ENCODE data around the gene PPP1R12B. TPM values are rescaled to one million over a fixed set of nuclear protein-coding genes. Genes with fewer than 3 reads are reported as not detected.
"Not testable (repeated sequence)": the region's sequence is repeated elsewhere in the genome, so short reads cannot be mapped to it uniquely, and the experiment has no call there.

PPP1R12B gene
- total and polyA plus RNA-seq, 2 donors (not counting 3 experiments of a cell fraction or from before 2014, with no cell fraction given), result 8.4 to 11.5 TPM

DNA sequence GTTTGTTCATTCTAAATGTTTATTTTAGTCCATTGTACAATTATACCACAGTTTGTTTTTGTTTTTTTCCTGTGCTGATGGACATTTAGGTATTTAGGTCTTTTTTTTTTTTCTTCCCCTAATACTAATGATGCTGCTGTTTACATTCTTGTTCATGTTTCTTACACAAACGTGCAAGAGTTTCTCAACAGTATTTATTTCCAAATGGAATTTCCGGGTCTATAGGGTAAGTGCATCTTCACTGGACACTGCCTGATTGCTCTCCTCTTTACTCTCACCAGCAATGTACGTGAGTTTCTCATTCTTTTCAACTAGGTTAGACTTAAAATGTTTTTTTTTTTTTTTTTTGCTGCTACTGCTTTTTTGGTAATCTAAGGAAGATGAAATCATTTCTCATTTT lies 122.7 kb downstream of the PPP1R12B start:
- H3K36me3 ChIP-seq (ENCODE audit: control insufficient read depth in 2 of 2, extremely low read depth in 1 of 2, insufficient read depth in 2 of 2, low read length in 2 of 2), result no peaks in the 10 kb centered on the region
- no peak overlapping the region for H3K4me2 ChIP-seq (ENCODE audit: insufficient read depth, low read length)
- H3K27me3 ChIP-seq (ENCODE audit: control insufficient read depth in 2 of 2, insufficient read depth in 2 of 2, low read length in 2 of 2), result no peaks in the 10 kb centered on the region
- peaks cover 8% of the 10 kb centered on the region for H3K4me1 ChIP-seq (ENCODE audit: control insufficient read depth, extremely low read depth, insufficient read depth, low read length)
- no peaks in the 10 kb centered on the region for H4K20me1 ChIP-seq (replicated peaks; ENCODE audit: control insufficient read depth, extremely low read depth, insufficient read depth, low read length)
- H3K9me3 ChIP-seq (replicated peaks; ENCODE audit: control insufficient read depth, insufficient read depth, low read length), result no peaks in the 10 kb centered on the region
- ChIA-PET POLR2A (no interaction called here), CTCF (no interaction called here)
- dilution Hi-C loops (cut with MboI; ENCODE audit: extremely low pct_ligation_motif_present, low sequenced_read_pairs) (no loop called here), intact Hi-C loops (cut with micrococcal nuclease) (loop anchor here (5.0 kb wide), 1 partner anchor 536 kb away; the partner anchor contains the start of gene TMEM183A)
- H3K9ac ChIP-seq (replicated peaks; ENCODE audit: extremely low read depth, insufficient read depth, low read length), result no peak overlapping the region
- H2AFZ ChIP-seq (ENCODE audit: low read depth, low read length), result no peak overlapping the region
- no peak overlapping the region for H3K27ac ChIP-seq (ENCODE audit: insufficient read depth, low read depth, low read length)
- no peak for TF ChIP-seq MAX (IDR thresholded peaks at IDR 0.05; ENCODE audit: insufficient read depth, insufficient read length)
- no peak for TF ChIP-seq JUN (IDR thresholded peaks at IDR 0.05; ENCODE audit: borderline replicate concordance, insufficient read depth, insufficient read length, low read depth)
- TF ChIP-seq POLR2A (IDR thresholded peaks at IDR 0.05; ENCODE audit: low read depth, low read length), result no peak
- TF ChIP-seq FOS (IDR thresholded peaks at IDR 0.05; ENCODE audit: borderline replicate concordance, insufficient read depth, low read length), result no peak
- no peak for TF ChIP-seq POLR2AphosphoS5 (IDR thresholded peaks at IDR 0.05; ENCODE audit: insufficient read depth, low read depth, low read length)
- no peak for TF ChIP-seq EZH2 (IDR thresholded peaks at IDR 0.05; ENCODE audit: borderline replicate concordance, low read depth, low read length, severe bottlenecking)
- no peak for TF ChIP-seq MYC (IDR thresholded peaks at IDR 0.05; ENCODE audit: low read depth, low read length)
- no peak for TF ChIP-seq GATA2 (IDR thresholded peaks at IDR 0.05; ENCODE audit: insufficient read depth, insufficient read length, low read depth, low read length)
- no peak for TF ChIP-seq CTCF (IDR thresholded peaks at IDR 0.05; ENCODE audit: extremely low read depth in 1 of 2, insufficient read depth in 1 of 2, low read depth in 1 of 2, low read length in 2 of 2)
- BruUV-seq (replicated peaks), result no TSS peak
- H3K4me3 ChIP-seq (replicated peaks in 1 of 3; ENCODE audit: insufficient read depth in 1 of 3, low read depth in 1 of 3, low read length in 3 of 3), result no peak overlapping the region
- no peaks in the 10 kb centered on the region for H3K9me1 ChIP-seq (replicated peaks; ENCODE audit: control insufficient read depth, extremely low read depth, insufficient read depth, low read length)
- FAIRE-seq (no peak), DNase-seq (ENCODE audit: low read depth, low spot score) (no peak)
- no peaks in the 10 kb centered on the region for H3K79me2 ChIP-seq (ENCODE audit: control insufficient read depth, insufficient read depth, low read length)

- H3K4me2 ChIP-seq (ENCODE audit: insufficient read depth, low read length); H3K36me3 ChIP-seq (ENCODE audit: control insufficient read depth in 2 of 2, extremely low read depth in 1 of 2, insufficient read depth in 2 of 2, low read length in 2 of 2); POLR2A ChIA-PET; H3K9me1 ChIP-seq (replicated peaks; ENCODE audit: control insufficient read depth, extremely low read depth, insufficient read depth, low read length); H3K27ac ChIP-seq (ENCODE audit: insufficient read depth, low read depth, low read length); CTCF ChIA-PET; H3K27me3 ChIP-seq (ENCODE audit: control insufficient read depth in 2 of 2, insufficient read depth in 2 of 2, low read length in 2 of 2); H3K4me3 ChIP-seq (replicated peaks in 1 of 3; ENCODE audit: insufficient read depth in 1 of 3, low read depth in 1 of 3, low read length in 3 of 3); BruUV-seq (replicated peaks); H3K4me1 ChIP-seq (ENCODE audit: control insufficient read depth, extremely low read depth, insufficient read depth, low read length); H2AFZ ChIP-seq (ENCODE audit: low read depth, low read length); dilution Hi-C loops (cut with MboI; ENCODE audit: extremely low pct_ligation_motif_present, low sequenced_read_pairs); H3K9ac ChIP-seq (replicated peaks; ENCODE audit: extremely low read depth, insufficient read depth, low read length); DNase-seq (ENCODE audit: low read depth, low spot score); FAIRE-seq; H4K20me1 ChIP-seq (replicated peaks; ENCODE audit: control insufficient read depth, extremely low read depth, insufficient read depth, low read length); H3K9me3 ChIP-seq (replicated peaks; ENCODE audit: control insufficient read depth, insufficient read depth, low read length); H3K79me2 ChIP-seq (ENCODE audit: control insufficient read depth, insufficient read depth, low read length): not testable (repeated sequence)
- intact Hi-C loops (cut with micrococcal nuclease), result loop anchor here (5.0 kb wide), 1 partner anchor 535 kb away; the partner anchor contains the start of gene TMEM183A
Measured at GRCh38 chr1:202472347-202473124, 124.0 kb downstream of the PPP1R12B start.
